ENCODE results near the gene AAMDC.
"Not testable (repeated sequence)": the region's sequence is repeated elsewhere in the genome, so short reads cannot be mapped to it uniquely, and the experiment has no call there.

Gene AAMDC

GRCh38 chr11:77822126-77822525 lies 1.2 kb downstream of the AAMDC start:
- DNase-seq, result not testable (repeated sequence)

GRCh38 chr11:77823775-77824174 lies 2.8 kb downstream of the AAMDC start:
- DNase-seq, result no peak

- no peak for DNase-seq
These were observed 8.0 kb downstream of the AAMDC start for GRCh38 chr11:77828926-77829325.

GRCh38 chr11:77833302-77833701 lies 12.4 kb downstream of the AAMDC start:
- DNase-seq, result no peak

GRCh38 chr11:77842441-77843121 lies 21.6 kb downstream of the AAMDC start:
- DNase-seq, result no peak

GRCh38 chr11:77843700-77844099 lies 22.8 kb downstream of the AAMDC start:
- not testable (repeated sequence) for DNase-seq

GRCh38 chr11:77851503-77851902 lies 30.6 kb downstream of the AAMDC start:
- DNase-seq, result no peak

GRCh38 chr11:77854838-77855237 lies 33.9 kb downstream of the AAMDC start:
- DNase-seq, result no peak

GRCh38 chr11:77857906-77858457 lies 37.0 kb downstream of the AAMDC start:
- not testable (repeated sequence) for DNase-seq

GRCh38 chr11:77861444-77861843 lies 40.5 kb downstream of the AAMDC start:
- not testable (repeated sequence) for DNase-seq

- no peak for DNase-seq
These were observed 44.9 kb downstream of the AAMDC start for GRCh38 chr11:77865805-77866204.

GRCh38 chr11:77866336-77866735 lies 45.4 kb downstream of the AAMDC start:
- no peak for DNase-seq

- DNase-seq, result no peak
These were observed 47.8 kb downstream of the AAMDC start for GRCh38 chr11:77868744-77869143.

GRCh38 chr11:77871855-77872254 lies 50.9 kb downstream of the AAMDC start:
- DNase-seq, result no peak

GRCh38 chr11:77873345-77873744 lies 52.4 kb downstream of the AAMDC start:
- no peak for DNase-seq

- no peak for DNase-seq
These were observed 53.3 kb downstream of the AAMDC start for GRCh38 chr11:77874206-77874605.

- no peak for DNase-seq
These were observed 55.1 kb downstream of the AAMDC start for GRCh38 chr11:77876045-77876444.

GRCh38 chr11:77878247-77878646 lies 57.3 kb downstream of the AAMDC start:
- not testable (repeated sequence) for DNase-seq

GRCh38 chr11:77879218-77879617 lies 58.3 kb downstream of the AAMDC start:
- DNase-seq, result peak; percentile 55

- DNase-seq, result no peak
These were observed 61.5 kb downstream of the AAMDC start for GRCh38 chr11:77882396-77882795.

GRCh38 chr11:77883775-77884174 lies 62.8 kb downstream of the AAMDC start:
- DNase-seq, result no peak

- DNase-seq, result no peak
These were observed 63.4 kb downstream of the AAMDC start for GRCh38 chr11:77884186-77884828.

- no peak for DNase-seq
These were observed 63.9 kb downstream of the AAMDC start for GRCh38 chr11:77884829-77885190.

- no peak for DNase-seq
These were observed 65.5 kb downstream of the AAMDC start for GRCh38 chr11:77886401-77886800.

GRCh38 chr11:77889045-77889444 lies 68.1 kb downstream of the AAMDC start:
- DNase-seq, result not testable (repeated sequence)

All from NCI-H1105 treated with DMSO at 0.1 percent for 48 hours (cell line).